Measurements from ENCODE around the gene PYDC1. TPM values are rescaled to one million over a fixed set of nuclear protein-coding genes. Genes with fewer than 3 reads are reported as not detected.

Gene PYDC1
- total and polyA plus RNA-seq, 2 of the 13 experiments (the other 11 are each of a cell fraction or from before 2014, with no cell fraction given): not detected

- Histone ChIP-seq H3K9me3 (ENCODE audit: low read length) (no peaks in the 10 kb centered on the region), H4K20me1 (ENCODE audit: insufficient read depth, low read length) (peaks cover 7% of the 10 kb centered on the region), H3K27ac (ENCODE audit: extremely low read length, insufficient read depth, low read length) (no peak overlapping the region), H3K4me2 (ENCODE audit: low read depth, low read length) (no peak overlapping the region), H3K36me3 (replicated peaks in 1 of 2; ENCODE audit: control insufficient read depth in 1 of 2, insufficient read depth in 2 of 2, low read length in 2 of 2) (peaks cover 8 to 25% of the 10 kb centered on the region in 2 experiments), H3K4me1 (ENCODE audit: insufficient read depth, low read length) (peaks cover 38% of the 10 kb centered on the region), H3K27me3 (ENCODE audit: control insufficient read depth in 1 of 2, insufficient read depth in 2 of 2, low read length in 2 of 2) (peaks cover 0 to 11% of the 10 kb centered on the region in 2 experiments; a peak in 4 of 5 replicates), H3K79me2 (ENCODE audit: insufficient read depth, low read length) (no peaks in the 10 kb centered on the region), H3K9ac (ENCODE audit: insufficient read depth, low read depth, low read length) (no peak overlapping the region), H2AFZ (ENCODE audit: low read length) (no peak overlapping the region), H3K4me3 (replicated peaks in 1 of 3; ENCODE audit: insufficient read depth in 1 of 3, low read depth in 2 of 3, low read length in 3 of 3) (no peak overlapping the region)
- BruUV-seq (replicated peaks): no TSS peak
- FAIRE-seq (no peak), DNase-seq (ENCODE audit: low spot score) (no peak), ATAC-seq (no peak)
- POLR2A ChIA-PET: interaction anchor here (0.7 to 4.0 kb wide), 6 partner anchors 8 to 18 kb away, joined by 3 to 34 read pairs (median 4); partner anchors contain the start of gene FUS
- WGBS (ENCODE audit: low lambda C conversion rate): 98% methylated on average over 7 of the region's 7 CpGs
- in situ Hi-C loops (cut with HindIII; ENCODE audit: extremely low pct_ligation_motif_present, low pct_unique_long_range_greater_than_20kb) (no loop called here), intact Hi-C loops (cut with micrococcal nuclease; ENCODE audit: unreplicated experiment) (no loop called here)
- CTCF ChIA-PET (ENCODE audit: low intra/inter-chr PET ratio, low total read pairs): no interaction called here
- peak; percentile 26 for TF ChIP-seq RBM22 (optimal IDR thresholded peaks at IDR 0.05; ENCODE audit: low read length)
- TF ChIP-seq POLR2G (IDR thresholded peaks at IDR 0.05; ENCODE audit: low read depth, low read length): peak; percentile 58; the same call in 1 of the 2 replicates
- peak; percentile 50 for TF ChIP-seq AGO2 (optimal IDR thresholded peaks at IDR 0.05; ENCODE audit: low read depth, low read length)
- no peak for TF ChIP-seq HNRNPUL1 (IDR thresholded peaks at IDR 0.05; ENCODE audit: low read depth, low read length)
- TF ChIP-seq POLR2A (IDR thresholded peaks at IDR 0.05; ENCODE audit: insufficient read depth in 1 of 2, low read depth in 2 of 2, low read length in 2 of 2): peak in 1 of 2 experiments; percentile 33; a peak in 3 of 4 replicates
Observed at GRCh38 chr16:31198207-31198882, 18.6 kb downstream of the PYDC1 start.

GRCh38 chr16:31196324-31197088, 20.4 kb downstream of the PYDC1 start:
- Histone ChIP-seq H3K36me3 (replicated peaks in 1 of 2; ENCODE audit: control insufficient read depth in 1 of 2, insufficient read depth in 2 of 2, low read length in 2 of 2) (peaks cover 20 to 43% of the 10 kb centered on the region in 2 experiments), H3K79me2 (ENCODE audit: insufficient read depth, low read length) (no peaks in the 10 kb centered on the region), H3K4me3 (replicated peaks in 1 of 3; ENCODE audit: insufficient read depth in 1 of 3, low read depth in 2 of 3, low read length in 3 of 3) (no peak overlapping the region), H3K9ac (ENCODE audit: insufficient read depth, low read depth, low read length) (no peak overlapping the region), H3K9me3 (ENCODE audit: low read length) (no peaks in the 10 kb centered on the region), H4K20me1 (ENCODE audit: insufficient read depth, low read length) (peaks cover 15% of the 10 kb centered on the region), H3K4me1 (ENCODE audit: insufficient read depth, low read length) (peaks cover 25% of the 10 kb centered on the region), H3K4me2 (ENCODE audit: low read depth, low read length) (no peak overlapping the region), H3K27me3 (ENCODE audit: control insufficient read depth in 1 of 2, insufficient read depth in 2 of 2, low read length in 2 of 2) (no peaks in the 10 kb centered on the region), H3K27ac (ENCODE audit: extremely low read length, insufficient read depth, low read length) (no peak overlapping the region), H2AFZ (ENCODE audit: low read length) (no peak overlapping the region)
- ChIA-PET CTCF (ENCODE audit: low intra/inter-chr PET ratio, low total read pairs) (no interaction called here), POLR2A (interaction anchor here (1.2 to 4.0 kb wide), 5 partner anchors 11 to 79 kb away, joined by 3 to 34 read pairs (median 5); partner anchors contain the start of genes FUS and KAT8)
- DNase-seq (ENCODE audit: low spot score) (no peak), ATAC-seq (peak; percentile 1), FAIRE-seq (no peak)
- in situ Hi-C loops (cut with HindIII; ENCODE audit: extremely low pct_ligation_motif_present, low pct_unique_long_range_greater_than_20kb): no loop called here
- intact Hi-C loops (cut with micrococcal nuclease; ENCODE audit: unreplicated experiment): no loop called here
- WGBS (ENCODE audit: low lambda C conversion rate): 80% methylated on average over 17 of the region's 17 CpGs
- no TSS peak for BruUV-seq (replicated peaks)
- no peak for TF ChIP-seq ZNF766 (CRISPR knock-in tag; IDR thresholded peaks at IDR 0.05; ENCODE audit: borderline replicate concordance)
- 0 out of 2 replicates have a peak, but pooled peaks have one; percentile 48 for TF ChIP-seq FOXO4 (CRISPR knock-in tag; conservative IDR thresholded peaks at IDR 0.05)
- no peak for TF ChIP-seq HOXA3 (CRISPR knock-in tag; IDR thresholded peaks at IDR 0.05)
- no peak for TF ChIP-seq PLSCR1 (CRISPR knock-in tag; IDR thresholded peaks at IDR 0.05; ENCODE audit: borderline replicate concordance)
- no peak for TF ChIP-seq SNAI1 (CRISPR knock-in tag; IDR thresholded peaks at IDR 0.05; ENCODE audit: borderline replicate concordance)
- TF ChIP-seq SNRNP70 (IDR thresholded peaks at IDR 0.05; ENCODE audit: low read depth, low read length): no peak
- TF ChIP-seq E2F1 (CRISPR knock-in tag; IDR thresholded peaks at IDR 0.05): no peak
- no peak for TF ChIP-seq REXO4 (CRISPR knock-in tag; IDR thresholded peaks at IDR 0.05; ENCODE audit: borderline replicate concordance)

Data from HepG2 (cell line).